HepG2 (cell line): Measurements from ENCODE around the gene HIBADH. TPM values are rescaled to one million over a fixed set of nuclear protein-coding genes. Genes with fewer than 3 reads are reported as not detected.

Source experiments
- ATF2 ChIP-seq: sonication (generic); formaldehyde crosslinking; IDR thresholded peaks from 2 replicates; pipeline ENCODE4 v1.4.0; 2020; ENCODE audit warnings: missing genetic modification reagents
- CBX5 ChIP-seq: sonication (generic); formaldehyde crosslinking; IDR thresholded peaks from 2 replicates; pipeline ENCODE4 v1.4.0; 2020; ENCODE audit warnings: missing genetic modification reagents, borderline replicate concordance
- CHD2 ChIP-seq: IDR thresholded peaks from 2 replicates; pipeline ENCODE4 v1.6.1; 2011; ENCODE audit warnings: low read depth, low read length, improper control_type of control experiment
- EZH2 ChIP-seq: conservative IDR thresholded peaks from 2 replicates; pipeline ENCODE4 v1.6.1; 2012; ENCODE audit warnings: mild to moderate bottlenecking, low read depth, low read length, moderate library complexity
- HMGXB4 ChIP-seq, 2 experiments: sonication (generic) in 1 of 2; formaldehyde crosslinking in 1 of 2; IDR thresholded peaks; 2 replicates each; pipeline versions ENCODE4 v1.4.0 to v1.6.1; 2018 to 2020; ENCODE audit warnings: missing genetic modification reagents in 2 of 2, borderline replicate concordance in 1 of 2, low read depth in 1 of 2, mild to moderate bottlenecking in 1 of 2, missing biosample characterization in 1 of 2
- HNRNPK ChIP-seq: fragments of 200-400 bp; formaldehyde crosslinking; IDR thresholded peaks from 2 replicates; pipeline ENCODE4 v1.6.1; 2018; ENCODE audit warnings: low read length, low read depth, moderate library complexity, mild to moderate bottlenecking; ENCODE audit not compliant: poor library complexity, severe bottlenecking
- KDM4B ChIP-seq: sonication (generic); formaldehyde crosslinking; IDR thresholded peaks from 2 replicates; pipeline ENCODE4 v1.4.0; 2020; ENCODE audit warnings: missing genetic modification reagents
- MBD4 ChIP-seq: IDR thresholded peaks from 2 replicates; pipeline ENCODE4 v1.6.1; 2012; ENCODE audit warnings: low read length, inconsistent platforms, borderline replicate concordance
- MLXIP ChIP-seq: sonication (generic); formaldehyde crosslinking; IDR thresholded peaks from 2 replicates; pipeline ENCODE4 v1.9.0; 2021; ENCODE audit warnings: missing genetic modification reagents, borderline replicate concordance
- NR3C1 ChIP-seq: sonication (generic); formaldehyde crosslinking; IDR thresholded peaks from 2 replicates; pipeline ENCODE4 v1.4.0; 2020; ENCODE audit warnings: missing genetic modification reagents
- RBFOX2 ChIP-seq: fragments of 200-400 bp; formaldehyde crosslinking; IDR thresholded peaks from 2 replicates; pipeline ENCODE4 v1.6.1; 2017; ENCODE audit warnings: low read depth, mild to moderate bottlenecking, low read length
- RBM22 ChIP-seq: fragments of 200-400 bp; formaldehyde crosslinking; optimal IDR thresholded peaks from 2 replicates; pipeline ENCODE3; 2017; ENCODE audit warnings: mild to moderate bottlenecking, low read length, moderate library complexity
- RNF2 ChIP-seq: fragments of 450-650 bp; conservative IDR thresholded peaks from 2 replicates; pipeline ENCODE4 v1.6.1; 2016; ENCODE audit warnings: low read depth
- TBX2 ChIP-seq: sonication (generic); formaldehyde crosslinking; IDR thresholded peaks from 2 replicates; pipeline ENCODE4 v1.5.0; 2020; ENCODE audit warnings: missing genetic modification reagents, mild to moderate bottlenecking, borderline replicate concordance
- ZBTB39 ChIP-seq: sonication (generic); formaldehyde crosslinking; IDR thresholded peaks from 2 replicates; pipeline ENCODE4 v1.5.0; 2020; ENCODE audit warnings: missing genetic modification reagents
- ZNF124 ChIP-seq: sonication (generic); formaldehyde crosslinking; IDR thresholded peaks from 2 replicates; pipeline ENCODE4 v1.4.0; 2020; ENCODE audit warnings: missing genetic modification reagents
- ZNF17 ChIP-seq: sonication (generic); formaldehyde crosslinking; IDR thresholded peaks from 2 replicates; pipeline ENCODE4 v1.5.0; 2020; ENCODE audit warnings: mild to moderate bottlenecking, missing genetic modification reagents
- ZNF367 ChIP-seq: sonication (generic); formaldehyde crosslinking; IDR thresholded peaks from 2 replicates; pipeline ENCODE4 v1.4.0; 2020; ENCODE audit warnings: missing genetic modification reagents, borderline replicate concordance
- ZNF530 ChIP-seq: sonication (generic); formaldehyde crosslinking; IDR thresholded peaks from 2 replicates; pipeline ENCODE4 v1.5.0; 2020; ENCODE audit warnings: low read depth, mild to moderate bottlenecking, missing genetic modification reagents
- ZNF678 ChIP-seq: sonication (generic); formaldehyde crosslinking; IDR thresholded peaks from 2 replicates; pipeline ENCODE4 v1.4.0; 2020; ENCODE audit warnings: mild to moderate bottlenecking, missing genetic modification reagents
- ZNF850 ChIP-seq: sonication (generic); formaldehyde crosslinking; conservative IDR thresholded peaks from 2 replicates; pipeline ENCODE4 v1.9.0; 2021; ENCODE audit warnings: mild to moderate bottlenecking, missing genetic modification reagents
- polyA plus RNA-seq, 8 experiments: library from polyadenylated mRNA; depleted of rRNA in 3 of 8; stranded (reverse) in 7 of 8; unstranded in 1 of 8; fragments of >200 nt; fragmentation: Illumina TruSeq in 4 of 8; extraction: Trizol in 4 of 8; gene quantifications; 2 replicates each; pipeline versions ENCODE4 v1.2.1 to v1.2.3, GENCODE V29; 2011 to 2016; ENCODE audit warnings: low read depth in 4 of 8, missing spikeins in 1 of 8, mixed read lengths in 1 of 8; ENCODE audit not compliant: insufficient read depth in 1 of 8
- total RNA-seq, 5 experiments: library from RNA; depleted of rRNA; stranded (reverse); fragments of >200 nt; fragmentation: Illumina TruSeq; extraction: Trizol; gene quantifications; 2 replicates each; pipeline ENCODE4 v1.2.3, GENCODE V29; 2016; ENCODE audit warnings: low read depth in 1 of 5

The HIBADH gene
- total and polyA plus RNA-seq, 2 of the 13 experiments (the other 11 are each of a cell fraction or from before 2014, with no cell fraction given): 49.9 to 59.5 TPM

- peak; percentile 61 to 93; a peak in 3 of 4 replicates for TF ChIP-seq HMGXB4 (CRISPR knock-in tag; IDR thresholded peaks at IDR 0.05; ENCODE audit: borderline replicate concordance in 1 of 2, low read depth in 1 of 2)
- peak; percentile 59; the same call in 1 of the 2 replicates for TF ChIP-seq CBX5 (CRISPR knock-in tag)
- TF ChIP-seq MBD4: no peak
- TF ChIP-seq HNRNPK: no peak
- TF ChIP-seq CHD2: no peak
- peak; percentile 82; the same call in 1 of the 2 replicates for TF ChIP-seq ZBTB39 (CRISPR knock-in tag)
- no peak for TF ChIP-seq ZNF850 (CRISPR knock-in tag)
- no peak for TF ChIP-seq ZNF530 (CRISPR knock-in tag)
- TF ChIP-seq ATF2 (CRISPR knock-in tag): peak; percentile 64; the same call in 1 of the 2 replicates
- peak; percentile 80 for TF ChIP-seq TBX2 (CRISPR knock-in tag)
- TF ChIP-seq NR3C1 (CRISPR knock-in tag): no peak
- no peak for TF ChIP-seq ZNF678 (CRISPR knock-in tag)
- no peak for TF ChIP-seq ZNF124 (CRISPR knock-in tag)
- TF ChIP-seq RBFOX2: peak; percentile 96
- TF ChIP-seq KDM4B (CRISPR knock-in tag): no peak; the same call in 1 of the 2 replicates
- no peak for TF ChIP-seq ZNF17 (CRISPR knock-in tag)
- no peak; the same call in 1 of the 2 replicates for TF ChIP-seq RNF2
- TF ChIP-seq RBM22: no peak
- no peak for TF ChIP-seq MLXIP
- no peak for TF ChIP-seq EZH2
- TF ChIP-seq ZNF367: no peak
Measured at GRCh38 chr7:27662490-27663205, at the start of gene HIBADH (continued).
